ENCODE data around the gene MISP. TPM values are rescaled to one million over a fixed set of nuclear protein-coding genes. Genes with fewer than 3 reads are reported as not detected.

Gene MISP
- polyA plus RNA-seq, 1 of the 3 experiments (the other 2 are of a cell fraction) = 0.08 TPM

DNA sequence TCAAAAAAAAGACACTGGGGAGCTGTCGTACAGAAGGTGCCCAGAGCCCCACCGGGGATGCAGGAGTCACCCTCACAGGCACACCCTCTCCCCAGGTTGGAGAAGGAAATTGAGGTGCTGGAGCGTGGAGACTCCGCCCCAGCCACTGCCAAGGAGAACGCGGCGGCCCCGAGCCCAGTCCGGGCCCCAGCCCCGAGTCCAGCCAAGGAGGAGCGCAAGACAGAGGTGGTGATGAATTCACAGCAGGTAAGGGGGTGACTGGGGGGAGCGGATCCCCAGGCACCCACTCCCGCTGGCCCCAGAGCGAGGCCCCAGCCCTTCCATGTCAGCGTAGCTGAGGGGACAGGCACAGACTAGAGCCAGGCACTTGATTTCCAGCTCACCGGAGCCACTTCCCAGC is 19.9 kb upstream of the MISP start:
- no peaks in the 10 kb centered on the region for H3K9me3 ChIP-seq
- no peaks in the 10 kb centered on the region for H3K36me3 ChIP-seq (replicated peaks in 1 of 2; ENCODE audit: control insufficient read depth in 1 of 2, insufficient read depth in 2 of 2, low read length in 1 of 2)
- TF ChIP-seq POLR2AphosphoS5 (IDR thresholded peaks at IDR 0.05; ENCODE audit: low read depth, low read length) (no peak), EP300 (IDR thresholded peaks at IDR 0.05; ENCODE audit: borderline replicate concordance in 1 of 2, low read depth in 1 of 2, low read length in 1 of 2) (no peak), TCF12 (IDR thresholded peaks at IDR 0.05) (no peak), FOSL2 (IDR thresholded peaks at IDR 0.05; ENCODE audit: borderline replicate concordance, low read depth) (no peak), CHD2 (IDR thresholded peaks at IDR 0.05; ENCODE audit: low read length, partially characterized antibody) (no peak), FOXM1 (IDR thresholded peaks at IDR 0.05; ENCODE audit: low read depth) (no peak), MEF2A (IDR thresholded peaks at IDR 0.05; ENCODE audit: borderline replicate concordance, low read depth) (no peak), SIN3A (IDR thresholded peaks at IDR 0.05; ENCODE audit: borderline replicate concordance, low read depth, low read length) (no peak)
- TF ChIP-seq, protein P1, sequence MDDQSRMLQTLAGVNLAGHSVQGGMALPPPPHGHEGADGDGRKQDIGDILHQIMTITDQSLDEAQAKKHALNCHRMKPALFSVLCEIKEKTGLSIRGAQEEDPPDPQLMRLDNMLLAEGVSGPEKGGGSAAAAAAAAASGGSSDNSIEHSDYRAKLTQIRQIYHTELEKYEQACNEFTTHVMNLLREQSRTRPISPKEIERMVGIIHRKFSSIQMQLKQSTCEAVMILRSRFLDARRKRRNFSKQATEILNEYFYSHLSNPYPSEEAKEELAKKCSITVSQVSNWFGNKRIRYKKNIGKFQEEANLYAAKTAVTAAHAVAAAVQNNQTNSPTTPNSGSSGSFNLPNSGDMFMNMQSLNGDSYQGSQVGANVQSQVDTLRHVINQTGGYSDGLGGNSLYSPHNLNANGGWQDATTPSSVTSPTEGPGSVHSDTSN (IDR thresholded peaks at IDR 0.05) = no peak
- TF ChIP-seq, protein P2, sequence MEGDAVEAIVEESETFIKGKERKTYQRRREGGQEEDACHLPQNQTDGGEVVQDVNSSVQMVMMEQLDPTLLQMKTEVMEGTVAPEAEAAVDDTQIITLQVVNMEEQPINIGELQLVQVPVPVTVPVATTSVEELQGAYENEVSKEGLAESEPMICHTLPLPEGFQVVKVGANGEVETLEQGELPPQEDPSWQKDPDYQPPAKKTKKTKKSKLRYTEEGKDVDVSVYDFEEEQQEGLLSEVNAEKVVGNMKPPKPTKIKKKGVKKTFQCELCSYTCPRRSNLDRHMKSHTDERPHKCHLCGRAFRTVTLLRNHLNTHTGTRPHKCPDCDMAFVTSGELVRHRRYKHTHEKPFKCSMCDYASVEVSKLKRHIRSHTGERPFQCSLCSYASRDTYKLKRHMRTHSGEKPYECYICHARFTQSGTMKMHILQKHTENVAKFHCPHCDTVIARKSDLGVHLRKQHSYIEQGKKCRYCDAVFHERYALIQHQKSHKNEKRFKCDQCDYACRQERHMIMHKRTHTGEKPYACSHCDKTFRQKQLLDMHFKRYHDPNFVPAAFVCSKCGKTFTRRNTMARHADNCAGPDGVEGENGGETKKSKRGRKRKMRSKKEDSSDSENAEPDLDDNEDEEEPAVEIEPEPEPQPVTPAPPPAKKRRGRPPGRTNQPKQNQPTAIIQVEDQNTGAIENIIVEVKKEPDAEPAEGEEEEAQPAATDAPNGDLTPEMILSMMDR (IDR thresholded peaks at IDR 0.05) = no peak
- H3K27ac ChIP-seq (ENCODE audit: low read depth in 2 of 2, low read length in 1 of 2) = no peak overlapping the region
- CTCF ChIA-PET = interaction anchor here (0.8 to 2.9 kb wide), 3 partner anchors 8 to 23 kb away, joined by 3 to 12 read pairs (median 4); partner anchors contain the start of gene PALM
- no peaks in the 10 kb centered on the region for H3K79me2 ChIP-seq (ENCODE audit: insufficient read depth)
- 100% methylated on average over 7 of the region's 16 CpGs for WGBS (ENCODE audit: low lambda C conversion rate)
- H4K20me1 ChIP-seq (ENCODE audit: insufficient read depth) = no peaks in the 10 kb centered on the region
- H3K4me1 ChIP-seq (ENCODE audit: control insufficient read depth in 1 of 2, insufficient read depth in 2 of 2, low read depth in 1 of 2, low read length in 1 of 2) = no peaks in the 10 kb centered on the region
- POLR2A ChIA-PET = no interaction called here
- no peak overlapping the region for H3K4me3 ChIP-seq (ENCODE audit: low read depth in 2 of 2, low read length in 1 of 2)
- H3K27me3 ChIP-seq (ENCODE audit: insufficient read depth) = no peaks in the 10 kb centered on the region
- no peak overlapping the region for H3K9ac ChIP-seq
- no peak overlapping the region for H3K4me2 ChIP-seq
- no peak overlapping the region for H2AFZ ChIP-seq (ENCODE audit: low read depth)
- no peak for DNase-seq
- H3K9me2 ChIP-seq = no peaks in the 10 kb centered on the region
- peaks cover 6% of the 10 kb centered on the region for H3F3A ChIP-seq (replicated peaks; ENCODE audit: insufficient read depth)

GRCh38 chr19:732148-733069 is 18.5 kb upstream of the MISP start:
- Histone ChIP-seq H3K27me3 (ENCODE audit: insufficient read depth) (no peaks in the 10 kb centered on the region), H3K9me2 (no peaks in the 10 kb centered on the region), H3K9ac (no peak overlapping the region), H3F3A (replicated peaks; ENCODE audit: insufficient read depth) (peaks cover 6% of the 10 kb centered on the region), H3K36me3 (replicated peaks in 1 of 2; ENCODE audit: control insufficient read depth in 1 of 2, insufficient read depth in 2 of 2, low read length in 1 of 2) (no peaks in the 10 kb centered on the region), H3K79me2 (ENCODE audit: insufficient read depth) (no peaks in the 10 kb centered on the region), H3K4me1 (ENCODE audit: control insufficient read depth in 1 of 2, insufficient read depth in 2 of 2, low read depth in 1 of 2, low read length in 1 of 2) (no peaks in the 10 kb centered on the region), H3K4me2 (no peak overlapping the region), H3K27ac (ENCODE audit: low read depth in 2 of 2, low read length in 1 of 2) (no peak overlapping the region), H2AFZ (ENCODE audit: low read depth) (no peak overlapping the region), H3K4me3 (ENCODE audit: low read depth in 2 of 2, low read length in 1 of 2) (no peak overlapping the region), H4K20me1 (ENCODE audit: insufficient read depth) (no peaks in the 10 kb centered on the region), H3K9me3 (no peaks in the 10 kb centered on the region)
- WGBS (ENCODE audit: low lambda C conversion rate) = 87% methylated on average over 22 of the region's 24 CpGs
- TF ChIP-seq CHD2 (IDR thresholded peaks at IDR 0.05; ENCODE audit: low read length, partially characterized antibody) (no peak), POLR2AphosphoS5 (IDR thresholded peaks at IDR 0.05; ENCODE audit: low read depth, low read length) (no peak), SIN3A (IDR thresholded peaks at IDR 0.05; ENCODE audit: borderline replicate concordance, low read depth, low read length) (no peak), TCF12 (IDR thresholded peaks at IDR 0.05) (no peak), GABPA (IDR thresholded peaks at IDR 0.05; ENCODE audit: low read depth) (no peak)
- TF ChIP-seq, protein P3, sequence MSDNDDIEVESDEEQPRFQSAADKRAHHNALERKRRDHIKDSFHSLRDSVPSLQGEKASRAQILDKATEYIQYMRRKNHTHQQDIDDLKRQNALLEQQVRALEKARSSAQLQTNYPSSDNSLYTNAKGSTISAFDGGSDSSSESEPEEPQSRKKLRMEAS (IDR thresholded peaks at IDR 0.05; ENCODE audit: low read depth) = no peak
- TF ChIP-seq, protein P4, sequence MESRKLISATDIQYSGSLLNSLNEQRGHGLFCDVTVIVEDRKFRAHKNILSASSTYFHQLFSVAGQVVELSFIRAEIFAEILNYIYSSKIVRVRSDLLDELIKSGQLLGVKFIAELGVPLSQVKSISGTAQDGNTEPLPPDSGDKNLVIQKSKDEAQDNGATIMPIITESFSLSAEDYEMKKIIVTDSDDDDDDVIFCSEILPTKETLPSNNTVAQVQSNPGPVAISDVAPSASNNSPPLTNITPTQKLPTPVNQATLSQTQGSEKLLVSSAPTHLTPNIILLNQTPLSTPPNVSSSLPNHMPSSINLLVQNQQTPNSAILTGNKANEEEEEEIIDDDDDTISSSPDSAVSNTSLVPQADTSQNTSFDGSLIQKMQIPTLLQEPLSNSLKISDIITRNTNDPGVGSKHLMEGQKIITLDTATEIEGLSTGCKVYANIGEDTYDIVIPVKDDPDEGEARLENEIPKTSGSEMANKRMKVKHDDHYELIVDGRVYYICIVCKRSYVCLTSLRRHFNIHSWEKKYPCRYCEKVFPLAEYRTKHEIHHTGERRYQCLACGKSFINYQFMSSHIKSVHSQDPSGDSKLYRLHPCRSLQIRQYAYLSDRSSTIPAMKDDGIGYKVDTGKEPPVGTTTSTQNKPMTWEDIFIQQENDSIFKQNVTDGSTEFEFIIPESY (IDR thresholded peaks at IDR 0.05; ENCODE audit: borderline replicate concordance, low read depth) = no peak
- TF ChIP-seq, protein P2 (IDR thresholded peaks at IDR 0.05) = no peak
- DNase-seq = no peak
- CTCF ChIA-PET = interaction anchor here (0.7 to 2.9 kb wide), 6 partner anchors 24 to 202 kb away, joined by 3 to 12 read pairs (median 4); partner anchors contain the start of genes PALM and RNF126
- POLR2A ChIA-PET = no interaction called here

Measured in SK-N-SH (cell line).